KMS-11 (cell line): ENCODE results near the gene SYT1.

Source experiments
- H2AFZ ChIP-seq: fragments of 200-600 bp; sonication (generic); 2 replicates; pipeline ENCODE4 v1.6.1; 2016; ENCODE audit warnings: antibody characterized with exemption, mixed run types, low read depth
- H3K27ac ChIP-seq: fragments of 200-600 bp; sonication (generic); 2 replicates; pipeline ENCODE4 v1.6.1; 2016; ENCODE audit warnings: mild to moderate bottlenecking, mixed run types
- H3K27me3 ChIP-seq: fragments of 200-600 bp; sonication (generic); 2 replicates; pipeline ENCODE4 v1.6.1; 2017; ENCODE audit warnings: mild to moderate bottlenecking, low read depth, mixed run types, moderate library complexity; ENCODE audit not compliant: insufficient read depth
- H3K36me3 ChIP-seq: fragments of 200-600 bp; sonication (generic); 2 replicates; pipeline ENCODE4 v1.6.1; 2017; ENCODE audit warnings: mild to moderate bottlenecking, mixed run types; ENCODE audit not compliant: insufficient read depth
- H3K4me1 ChIP-seq: fragments of 200-600 bp; sonication (generic); 2 replicates; pipeline ENCODE4 v1.6.1; 2016; ENCODE audit warnings: mild to moderate bottlenecking, low read depth, mixed run types; ENCODE audit not compliant: poor library complexity, severe bottlenecking
- H3K4me2 ChIP-seq: fragments of 200-600 bp; sonication (generic); 2 replicates; pipeline ENCODE4 v1.7.0; 2016; ENCODE audit warnings: mild to moderate bottlenecking, mixed run types
- H3K4me3 ChIP-seq: fragments of 200-600 bp; sonication (generic); IDR thresholded peaks from 2 replicates; pipeline ENCODE4 v1.6.1; 2017; ENCODE audit warnings: low read depth, low read length, mixed read lengths; ENCODE audit not compliant: insufficient read depth
- H3K79me2 ChIP-seq: fragments of 200-600 bp; sonication (generic); 2 replicates; pipeline ENCODE4 v1.6.1; 2016; ENCODE audit warnings: low read depth, mixed run types; ENCODE audit not compliant: insufficient read depth
- H3K9ac ChIP-seq: fragments of 200-600 bp; sonication (generic); 2 replicates; pipeline ENCODE4 v1.6.1; 2016; ENCODE audit warnings: mild to moderate bottlenecking, mixed run types
- H4K20me1 ChIP-seq: fragments of 200-600 bp; sonication (generic); 2 replicates; pipeline ENCODE4 v1.6.1; 2016; ENCODE audit warnings: mild to moderate bottlenecking, mixed run types; ENCODE audit not compliant: insufficient read depth
- TF ChIP-seq, protein P1 (sequence below): fragments of 200-600 bp; sonication (generic); conservative IDR thresholded peaks from 2 replicates; pipeline ENCODE4 v1.6.1; 2017; ENCODE audit warnings: low read depth, mild to moderate bottlenecking, antibody characterized with exemption, low read length, moderate library complexity, mixed read lengths

The SYT1 gene

DNA sequence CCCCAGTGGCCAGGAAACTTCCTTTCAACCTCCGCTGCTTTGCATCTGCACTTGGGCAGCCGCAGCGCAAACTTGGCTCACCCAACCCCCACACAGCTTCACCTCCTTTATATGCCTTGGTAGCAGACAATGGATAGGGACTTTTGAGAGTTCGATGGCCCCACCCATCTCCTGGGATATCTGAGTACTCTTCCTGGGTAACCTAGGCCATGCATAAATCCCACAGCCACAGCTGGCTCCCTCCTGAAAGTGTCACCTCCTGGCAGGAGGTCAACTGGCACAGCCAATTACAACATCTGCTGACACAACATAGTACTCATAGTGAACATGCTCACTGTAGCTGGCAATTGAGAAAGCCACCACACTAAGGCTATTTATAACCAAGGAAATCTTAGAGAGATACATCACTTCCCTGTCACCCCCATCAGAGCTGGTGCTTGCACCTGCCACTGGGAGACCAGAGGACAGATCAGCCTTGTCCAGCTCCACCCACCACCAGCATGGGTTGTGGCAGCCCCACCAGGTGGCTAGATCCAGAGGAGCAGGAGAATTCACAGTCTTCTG lies 410.0 kb downstream of the SYT1 start:
- Histone ChIP-seq H3K9ac (peak overlapping the region; percentile 58), H3K36me3 (no peaks in the 10 kb centered on the region), H3K4me1 (peaks cover 42% of the 10 kb centered on the region), H3K4me3 (no peak overlapping the region), H3K79me2 (no peaks in the 10 kb centered on the region), H2AFZ (peak overlapping the region; percentile 80), H4K20me1 (no peaks in the 10 kb centered on the region), H3K27ac (peak overlapping the region; percentile 93), H3K27me3 (no peaks in the 10 kb centered on the region), H3K4me2 (peak overlapping the region; percentile 77)
- TF ChIP-seq, protein P1, sequence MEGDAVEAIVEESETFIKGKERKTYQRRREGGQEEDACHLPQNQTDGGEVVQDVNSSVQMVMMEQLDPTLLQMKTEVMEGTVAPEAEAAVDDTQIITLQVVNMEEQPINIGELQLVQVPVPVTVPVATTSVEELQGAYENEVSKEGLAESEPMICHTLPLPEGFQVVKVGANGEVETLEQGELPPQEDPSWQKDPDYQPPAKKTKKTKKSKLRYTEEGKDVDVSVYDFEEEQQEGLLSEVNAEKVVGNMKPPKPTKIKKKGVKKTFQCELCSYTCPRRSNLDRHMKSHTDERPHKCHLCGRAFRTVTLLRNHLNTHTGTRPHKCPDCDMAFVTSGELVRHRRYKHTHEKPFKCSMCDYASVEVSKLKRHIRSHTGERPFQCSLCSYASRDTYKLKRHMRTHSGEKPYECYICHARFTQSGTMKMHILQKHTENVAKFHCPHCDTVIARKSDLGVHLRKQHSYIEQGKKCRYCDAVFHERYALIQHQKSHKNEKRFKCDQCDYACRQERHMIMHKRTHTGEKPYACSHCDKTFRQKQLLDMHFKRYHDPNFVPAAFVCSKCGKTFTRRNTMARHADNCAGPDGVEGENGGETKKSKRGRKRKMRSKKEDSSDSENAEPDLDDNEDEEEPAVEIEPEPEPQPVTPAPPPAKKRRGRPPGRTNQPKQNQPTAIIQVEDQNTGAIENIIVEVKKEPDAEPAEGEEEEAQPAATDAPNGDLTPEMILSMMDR, result no peak

DNA sequence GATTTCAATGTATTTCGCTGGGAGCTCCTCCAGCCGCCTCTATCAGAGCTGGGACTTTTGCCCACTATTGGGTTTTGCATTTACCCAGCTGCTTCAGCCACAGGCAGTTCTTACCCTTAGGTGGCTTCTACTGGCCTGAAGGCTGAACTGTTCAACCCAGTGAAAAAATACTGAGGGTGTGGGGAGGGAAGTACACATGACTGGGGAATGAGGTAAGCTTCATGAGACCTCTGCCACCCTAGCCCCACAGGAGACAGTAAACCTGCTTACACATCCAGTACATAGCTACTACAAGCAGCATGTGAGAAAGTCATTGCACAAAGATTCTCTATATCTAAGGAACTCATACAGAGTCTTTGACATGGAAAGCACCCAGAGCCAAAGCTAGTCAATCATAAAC lies 411.1 kb downstream of the SYT1 start:
- Histone ChIP-seq H3K4me2 (peak overlapping the region; percentile 77), H3K4me3 (no peak overlapping the region), H2AFZ (peak overlapping the region; percentile 80; the same call in 1 of the 2 replicates), H3K27ac (peak overlapping the region; percentile 93), H3K79me2 (no peaks in the 10 kb centered on the region), H4K20me1 (no peaks in the 10 kb centered on the region), H3K36me3 (no peaks in the 10 kb centered on the region), H3K4me1 (peaks cover 42% of the 10 kb centered on the region), H3K9ac (peak overlapping the region; percentile 58; the same call in 1 of the 2 replicates), H3K27me3 (no peaks in the 10 kb centered on the region)
- TF ChIP-seq, protein P1, result no peak

DNA sequence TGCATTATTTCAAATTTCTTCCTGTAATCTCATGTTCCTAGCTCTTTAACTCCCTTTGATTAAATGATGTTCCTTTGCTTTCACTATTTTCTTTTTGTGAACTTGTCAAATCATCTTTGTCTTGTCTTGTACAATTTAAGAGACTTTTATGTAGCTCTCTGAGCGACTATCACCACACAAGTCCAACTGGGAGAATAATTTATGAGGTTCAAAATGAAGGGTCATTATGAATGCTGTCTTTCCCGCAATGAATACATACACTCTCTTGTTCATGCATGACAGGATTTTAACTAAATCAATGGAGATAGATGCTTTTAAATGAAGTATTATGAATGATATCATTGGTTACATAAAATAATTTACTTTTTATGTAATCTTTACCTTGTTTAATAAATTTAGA lies 418.8 kb downstream of the SYT1 start:
- Histone ChIP-seq H3K4me2 (no peak overlapping the region), H3K36me3 (no peaks in the 10 kb centered on the region), H3K27me3 (no peaks in the 10 kb centered on the region), H3K79me2 (no peaks in the 10 kb centered on the region), H3K9ac (no peak overlapping the region), H2AFZ (no peak overlapping the region), H4K20me1 (no peaks in the 10 kb centered on the region), H3K4me3 (no peak overlapping the region), H3K27ac (no peak overlapping the region), H3K4me1 (no peaks in the 10 kb centered on the region)
- TF ChIP-seq, protein P1, result no peak

DNA sequence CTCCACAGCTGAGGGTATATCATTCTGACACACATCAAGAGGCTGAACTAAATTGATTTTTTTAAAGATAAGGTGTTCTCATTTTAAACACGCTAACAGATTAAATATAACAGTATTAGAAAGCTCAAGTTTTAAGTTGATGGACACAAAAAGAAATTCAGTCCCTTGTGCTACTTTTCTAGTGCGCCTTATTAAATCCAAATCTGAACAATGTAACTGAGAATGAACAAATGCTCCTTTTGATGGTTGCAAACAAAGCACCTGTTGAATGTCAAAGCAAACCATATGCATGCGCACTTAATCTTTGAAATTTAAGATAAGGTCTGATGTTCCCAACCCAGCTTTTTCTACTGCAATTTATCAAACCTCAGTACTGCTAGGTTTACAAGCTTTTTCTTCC lies 424.3 kb downstream of the SYT1 start:
- no peaks in the 10 kb centered on the region for H4K20me1 ChIP-seq
- no peaks in the 10 kb centered on the region for H3K4me1 ChIP-seq
- no peak overlapping the region for H3K27ac ChIP-seq
- no peaks in the 10 kb centered on the region for H3K79me2 ChIP-seq
- H2AFZ ChIP-seq, result no peak overlapping the region
- H3K27me3 ChIP-seq, result no peaks in the 10 kb centered on the region
- H3K36me3 ChIP-seq, result no peaks in the 10 kb centered on the region
- no peak overlapping the region for H3K4me2 ChIP-seq
- H3K4me3 ChIP-seq, result no peak overlapping the region
- TF ChIP-seq, protein P1, result no peak
- H3K9ac ChIP-seq, result no peak overlapping the region
